Mesodermal cell (in vitro differentiated cells): Measurements from ENCODE around the gene CDH5.

ENCODE experiments used
- H3K27ac ChIP-seq: 2 replicates; pipeline ENCODE4 v1.7.0; 2013; ENCODE audit warnings: mild to moderate bottlenecking, low read depth, low read length, moderate library complexity; ENCODE audit not compliant: severe bottlenecking
- H3K36me3 ChIP-seq: 2 replicates; pipeline ENCODE4 v1.7.1; 2013; ENCODE audit warnings: mild to moderate bottlenecking, low read length, moderate library complexity; ENCODE audit not compliant: control insufficient read depth, insufficient read depth
- H3K4me1 ChIP-seq: one replicate; pipeline ENCODE4 v1.7.1; 2013; ENCODE audit warnings: mild to moderate bottlenecking, low read length; ENCODE audit not compliant: insufficient read depth, control insufficient read depth, poor library complexity, severe bottlenecking
- H3K4me3 ChIP-seq: 2 replicates; pipeline ENCODE4 v1.7.0; 2013; ENCODE audit warnings: low read length, control low read depth, mild to moderate bottlenecking; ENCODE audit not compliant: insufficient read depth, poor library complexity, severe bottlenecking; ENCODE audit errors: extremely low read depth
- H3K9me3 ChIP-seq: 2 replicates; pipeline ENCODE4 v1.7.1; 2013; ENCODE audit warnings: mild to moderate bottlenecking, low read length, moderate library complexity; ENCODE audit not compliant: control insufficient read depth
- WGBS, 2 experiments: methylation state at CpG; one replicate each; pipeline ENCODE4 v1.1.5; 2013; ENCODE audit warnings: missing lambda C conversion rate in 2 of 2; ENCODE audit not compliant: insufficient coverage in 2 of 2; 5-methylcytosine and 5-hydroxymethylcytosine counted together

Gene CDH5

GRCh38 chr16:66357523-66357928 lies 9.0 kb upstream of the CDH5 start:
- Histone ChIP-seq H3K9me3 (peaks cover 2% of the 10 kb centered on the region), H3K36me3 (no peaks in the 10 kb centered on the region), H3K4me3 (no peak overlapping the region), H3K27ac (peak overlapping the region; percentile 33), H3K4me1 (peaks cover 19% of the 10 kb centered on the region)
- 10 to 20% methylated on average over 1 to 2 of the region's 5 CpGs for WGBS, 2 experiments

DNA sequence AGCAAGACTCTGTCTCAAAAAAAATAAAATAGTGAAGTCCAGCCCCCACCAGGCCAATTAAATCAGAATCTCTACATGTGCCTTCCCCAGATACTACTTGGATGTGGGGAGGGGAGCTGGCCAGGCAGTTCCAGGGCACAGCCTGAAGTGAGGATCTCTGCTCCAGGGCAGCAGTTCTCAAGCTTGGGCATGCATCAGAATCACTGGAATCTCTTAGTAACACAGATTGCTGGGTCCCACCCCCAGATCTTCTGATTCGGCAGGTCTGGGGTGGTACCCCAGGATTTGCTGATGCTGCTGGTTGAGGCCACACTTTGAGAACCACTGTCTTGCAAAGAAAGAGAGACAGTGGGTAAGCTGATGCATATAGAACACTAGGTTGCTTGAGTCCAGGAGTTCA lies 8.3 kb upstream of the CDH5 start:
- H3K27ac ChIP-seq = no peak overlapping the region
- peaks cover 17% of the 10 kb centered on the region for H3K4me1 ChIP-seq
- WGBS, 2 experiments = 100% methylated on average over 1 of the region's 1 CpG
- H3K36me3 ChIP-seq = no peaks in the 10 kb centered on the region
- H3K9me3 ChIP-seq = no peaks in the 10 kb centered on the region
- no peak overlapping the region for H3K4me3 ChIP-seq

GRCh38 chr16:66359012-66359411 lies 7.5 kb upstream of the CDH5 start:
- Histone ChIP-seq H3K4me3 (no peak overlapping the region), H3K9me3 (no peaks in the 10 kb centered on the region), H3K4me1 (peaks cover 19% of the 10 kb centered on the region), H3K36me3 (no peaks in the 10 kb centered on the region), H3K27ac (no peak overlapping the region)
- 80 to 86% methylated on average over 8 to 10 of the region's 10 CpGs for WGBS, 2 experiments

DNA sequence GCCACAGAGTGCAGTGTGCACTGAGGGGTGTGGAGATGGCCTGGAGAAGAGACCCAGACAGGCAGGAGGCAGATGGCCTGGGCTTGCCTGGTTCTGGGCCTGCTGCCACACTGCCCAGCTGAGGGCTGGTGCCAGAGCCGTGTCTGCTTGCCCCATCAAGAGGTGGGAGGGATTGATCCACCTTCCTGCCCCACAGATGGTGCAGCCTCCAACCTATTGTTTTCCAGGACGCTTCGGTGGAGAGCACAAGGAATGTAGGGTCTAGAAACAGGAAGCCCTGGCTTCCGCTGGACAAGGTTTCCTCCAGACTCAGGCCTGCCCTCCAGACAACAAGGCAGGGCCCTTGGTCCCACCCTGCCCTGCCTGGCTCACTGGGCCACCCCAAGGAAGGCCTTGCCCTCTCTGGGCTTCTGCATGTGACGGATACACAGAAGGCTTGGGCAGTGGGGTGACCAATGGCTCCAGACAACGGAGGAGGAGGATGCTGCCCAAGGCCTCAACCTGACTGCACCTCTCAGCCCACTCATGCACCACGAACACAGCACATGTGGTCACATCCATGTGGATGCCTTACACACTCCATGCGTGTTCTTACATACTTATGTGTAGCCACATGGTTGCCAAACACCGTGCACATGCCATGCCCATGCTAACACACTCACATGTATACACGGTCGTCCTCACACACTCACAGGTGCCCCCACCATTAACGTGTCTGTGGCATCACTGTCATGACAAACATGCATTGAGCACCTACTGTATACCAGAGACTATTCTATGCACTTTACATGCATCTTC lies 6.5 kb upstream of the CDH5 start:
- 83 to 91% methylated on average over 10 to 11 of the region's 12 CpGs for WGBS, 2 experiments
- Histone ChIP-seq H3K9me3 (no peaks in the 10 kb centered on the region), H3K4me1 (peaks cover 28% of the 10 kb centered on the region), H3K4me3 (no peak overlapping the region), H3K36me3 (no peaks in the 10 kb centered on the region), H3K27ac (peak overlapping the region; percentile 39)

- Histone ChIP-seq H3K4me3 (no peak overlapping the region), H3K36me3 (no peaks in the 10 kb centered on the region), H3K9me3 (no peaks in the 10 kb centered on the region), H3K27ac (no peak overlapping the region), H3K4me1 (peaks cover 33% of the 10 kb centered on the region)
- WGBS, 2 experiments = 72 to 78% methylated on average over 11 to 12 of the region's 12 CpGs
Observed at GRCh38 chr16:66360624-66361324, 5.7 kb upstream of the CDH5 start.

- no peak overlapping the region for H3K4me3 ChIP-seq
- no peaks in the 10 kb centered on the region for H3K9me3 ChIP-seq
- peaks cover 32% of the 10 kb centered on the region for H3K4me1 ChIP-seq
- 82% methylated on average over 5 of the region's 5 CpGs for WGBS, 2 experiments
- H3K27ac ChIP-seq = no peak overlapping the region
- no peaks in the 10 kb centered on the region for H3K36me3 ChIP-seq
Observed at GRCh38 chr16:66361604-66362135, 4.8 kb upstream of the CDH5 start.

GRCh38 chr16:66363211-66363777 lies 3.2 kb upstream of the CDH5 start:
- Histone ChIP-seq H3K4me3 (no peak overlapping the region), H3K27ac (no peak overlapping the region), H3K36me3 (no peaks in the 10 kb centered on the region), H3K9me3 (no peaks in the 10 kb centered on the region), H3K4me1 (peaks cover 33% of the 10 kb centered on the region)
- WGBS, 2 experiments = 83 to 85% methylated on average over 9 to 11 of the region's 13 CpGs

- peak overlapping the region; percentile 57 for H3K27ac ChIP-seq
- H3K36me3 ChIP-seq = no peaks in the 10 kb centered on the region
- peaks cover 35% of the 10 kb centered on the region for H3K4me1 ChIP-seq
- WGBS, 2 experiments = 63 to 64% methylated on average over 13 of the region's 16 CpGs
- no peaks in the 10 kb centered on the region for H3K9me3 ChIP-seq
- no peak overlapping the region for H3K4me3 ChIP-seq
Observed at GRCh38 chr16:66364117-66364958, 2.2 kb upstream of the CDH5 start.

DNA sequence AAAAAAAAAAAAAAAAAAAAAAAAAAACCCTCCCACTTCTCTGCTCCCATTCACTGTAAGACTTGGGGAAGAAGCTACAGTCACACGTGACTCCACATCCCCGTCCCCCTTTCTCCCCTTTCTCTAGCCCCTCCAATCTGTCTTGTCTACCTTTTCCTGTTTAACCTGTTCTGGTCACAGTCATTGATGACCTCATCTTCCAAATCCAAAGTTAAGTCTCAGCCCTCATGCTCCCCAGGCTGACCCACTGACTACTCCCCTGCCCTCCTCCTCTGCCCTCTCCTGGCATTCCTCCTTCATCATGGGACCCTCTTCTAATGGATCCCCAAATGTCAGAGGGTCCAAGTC lies 1.6 kb upstream of the CDH5 start:
- H3K4me3 ChIP-seq = no peak overlapping the region
- H3K9me3 ChIP-seq = no peaks in the 10 kb centered on the region
- H3K27ac ChIP-seq = no peak overlapping the region
- 67 to 75% methylated on average over 2 of the region's 2 CpGs for WGBS, 2 experiments
- peaks cover 32% of the 10 kb centered on the region for H3K4me1 ChIP-seq
- no peaks in the 10 kb centered on the region for H3K36me3 ChIP-seq

DNA sequence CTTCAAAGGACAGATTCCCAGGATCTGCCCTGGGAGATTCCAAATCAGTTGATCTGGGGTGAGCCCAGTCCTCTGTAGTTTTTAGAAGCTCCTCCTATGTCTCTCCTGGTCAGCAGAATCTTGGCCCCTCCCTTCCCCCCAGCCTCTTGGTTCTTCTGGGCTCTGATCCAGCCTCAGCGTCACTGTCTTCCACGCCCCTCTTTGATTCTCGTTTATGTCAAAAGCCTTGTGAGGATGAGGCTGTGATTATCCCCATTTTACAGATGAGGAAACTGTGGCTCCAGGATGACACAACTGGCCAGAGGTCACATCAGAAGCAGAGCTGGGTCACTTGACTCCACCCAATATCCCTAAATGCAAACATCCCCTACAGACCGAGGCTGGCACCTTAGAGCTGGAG lies 840 bp upstream of the CDH5 start:
- WGBS, 2 experiments = 100% methylated on average over 1 of the region's 4 CpGs; no CpG with 5 or more reads in 1 of the 2 experiments
- H3K27ac ChIP-seq = no peak overlapping the region
- no peak overlapping the region for H3K4me3 ChIP-seq
- H3K9me3 ChIP-seq = no peaks in the 10 kb centered on the region
- H3K4me1 ChIP-seq = peaks cover 29% of the 10 kb centered on the region
- H3K36me3 ChIP-seq = no peaks in the 10 kb centered on the region
